SK-N-SH treated with all-trans-retinoic acid at 6 μM for 48 hours (cell line): ENCODE data around the gene PLCE1.

ENCODE experiments used
- ARNTL ChIP-seq: fragments of 450-650 bp; formaldehyde crosslinking; IDR thresholded peaks from 2 replicates; pipeline ENCODE4 v1.5.0; 2020; ENCODE audit warnings: low read depth, mild to moderate bottlenecking, moderate library complexity, borderline replicate concordance
- CREB5 ChIP-seq: fragments of 250-450 bp; sonication (Bioruptor Pico); IDR thresholded peaks from 2 replicates; pipeline ENCODE4 v1.5.1; 2020; ENCODE audit warnings: low read depth, mild to moderate bottlenecking, moderate library complexity
- ISL1 ChIP-seq: fragments of 250-450 bp; sonication (Bioruptor Pico); IDR thresholded peaks from 2 replicates; pipeline ENCODE4 v2.1.2; 2022; ENCODE audit warnings: mild to moderate bottlenecking, moderate library complexity
- OSR1 ChIP-seq: fragments of 250-450 bp; sonication (Bioruptor Pico); IDR thresholded peaks from 2 replicates; pipeline ENCODE4 v1.8.0; 2022; ENCODE audit warnings: moderate library complexity, mild to moderate bottlenecking, inconsistent platforms
- PATZ1 ChIP-seq: fragments of 250-450 bp; sonication (Bioruptor Pico); IDR thresholded peaks from 2 replicates; pipeline ENCODE4 v1.8.0; 2020; ENCODE audit warnings: mild to moderate bottlenecking, moderate library complexity, borderline replicate concordance
- POU6F1 ChIP-seq: fragments of 250-450 bp; sonication (Bioruptor Pico); IDR thresholded peaks from 2 replicates; pipeline ENCODE4 v1.8.0; 2021; ENCODE audit warnings: low read depth, mild to moderate bottlenecking, moderate library complexity, borderline replicate concordance
- PPARA ChIP-seq: fragments of 250-450 bp; sonication (Bioruptor Pico); IDR thresholded peaks from 2 replicates; pipeline ENCODE4 v1.5.0; 2020; ENCODE audit warnings: mild to moderate bottlenecking, borderline replicate concordance
- TCF4 ChIP-seq: fragments of 250-450 bp; sonication (Bioruptor Pico); IDR thresholded peaks from 2 replicates; pipeline ENCODE4 v1.8.0; 2021; ENCODE audit warnings: mild to moderate bottlenecking, moderate library complexity, borderline replicate concordance
- ZFP3 ChIP-seq: fragments of 250-450 bp; sonication (Bioruptor Pico); IDR thresholded peaks from 2 replicates; pipeline ENCODE4 v1.5.0; 2020; ENCODE audit warnings: mild to moderate bottlenecking, moderate library complexity
- ZFP30 ChIP-seq: fragments of 450-650 bp; formaldehyde crosslinking; IDR thresholded peaks from 2 replicates; pipeline ENCODE4 v1.5.0; 2022; ENCODE audit warnings: mild to moderate bottlenecking, moderate library complexity
- ZNF8 ChIP-seq: fragments of 450-650 bp; formaldehyde crosslinking; IDR thresholded peaks from 2 replicates; pipeline ENCODE4 v1.5.0; 2020; ENCODE audit warnings: mild to moderate bottlenecking, moderate library complexity

GRCh38 chr10:94002156-94002555, 8.4 kb downstream of the PLCE1 start:
- TF ChIP-seq ISL1 (CRISPR knock-in tag) (no peak), ARNTL (CRISPR knock-in tag) (no peak), PATZ1 (CRISPR knock-in tag) (no peak), ZFP30 (CRISPR knock-in tag) (no peak), PPARA (CRISPR knock-in tag) (no peak), CREB5 (CRISPR knock-in tag) (no peak), TCF4 (CRISPR knock-in tag) (no peak), ZFP3 (CRISPR knock-in tag) (no peak), POU6F1 (CRISPR knock-in tag) (no peak), OSR1 (CRISPR knock-in tag) (no peak), ZNF8 (CRISPR knock-in tag) (no peak)
